Mucosa of descending colon (tissue), 3 donors: ENCODE results near the gene SNED1. TPM values are rescaled to one million over a fixed set of nuclear protein-coding genes. Genes with fewer than 3 reads are reported as not detected.

Source experiments
- ATAC-seq: fragments of 200-7000 bp; cut with Tn5 transposase; one replicate; pipeline ENCODE4 v1.9.1; 2020; ENCODE audit warnings: mild to moderate bottlenecking, moderate library complexity
- DNase-seq, 3 donors: peaks; one replicate each; pipeline ENCODE4 v3.0.0-alpha.2; 2020
- H3K36me3 ChIP-seq: fragments of 200-600 bp; one replicate; pipeline ENCODE4 v1.8.0; 2021; ENCODE audit warnings: low read depth, mild to moderate bottlenecking
- H3K4me1 ChIP-seq: fragments of 200-600 bp; one replicate; pipeline ENCODE4 v1.8.0; 2021; ENCODE audit warnings: low read depth, mild to moderate bottlenecking
- H3K4me3 ChIP-seq: fragments of 200-600 bp; one replicate; pipeline ENCODE4 v1.8.0; 2021; ENCODE audit warnings: mild to moderate bottlenecking
- H3K9me3 ChIP-seq: fragments of 200-600 bp; one replicate; pipeline ENCODE4 v1.8.0; 2021; ENCODE audit warnings: mild to moderate bottlenecking
- intact Hi-C, 2 donors: fragments of 100-400 bp; cut with DNase I in 1 of 2; cut with micrococcal nuclease in 1 of 2; formaldehyde crosslinking; loops; one replicate each; pipeline versions ENCODE4 v1.11.0 to v1.11.1; 2022; cut with DNase I, micrococcal nuclease
- total RNA-seq, 3 donors: library from RNA; stranded (reverse); fragmentation: NEBNext Ultra II Directional in 2 of 3; extraction: Animal tissue kit (Norgen Biotek cat#: 25700) in 2 of 3; gene quantifications; one replicate each; pipeline versions ENCODE4 v1.2.1 to v1.2.4, GENCODE V29; 2021 to 2023
- TF ChIP-seq, protein P1 (sequence below): fragments of 200-600 bp; IDR thresholded peaks from one replicate; pipeline ENCODE4 v1.8.0; 2022; ENCODE audit warnings: antibody characterized with exemption, mild to moderate bottlenecking
- donor health status: DM: no; HTN: no; CAD: no; lungs with moderate emphysema.
- donor health status: DM: no; HTN: no; CAD: no.
- donor health status: DM: no; HTN: yes; CAD: no.

Gene SNED1
- total RNA-seq, 3 donors from 2014 or later, result 7.0 to 16.3 (median 14.1) TPM

DNA sequence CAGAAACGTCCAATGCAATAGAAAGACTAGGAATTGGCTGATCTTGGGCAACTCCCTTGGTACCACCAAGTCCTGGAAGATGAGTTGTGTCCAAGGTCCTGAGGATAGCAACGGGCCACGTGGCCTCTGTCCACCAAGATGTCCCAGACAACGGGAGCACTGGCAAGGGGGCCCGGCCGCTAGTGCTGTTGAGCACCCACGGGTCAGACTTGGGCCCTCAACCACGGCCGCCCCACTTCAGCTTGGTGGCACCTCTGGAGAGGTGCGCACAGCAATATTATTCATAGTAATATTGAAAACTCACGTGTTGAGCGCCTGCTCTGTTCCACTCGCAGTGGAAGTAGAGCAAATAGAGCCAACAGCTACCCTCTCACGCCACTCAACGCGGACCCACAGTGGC lies 131.9 kb downstream of the SNED1 start:
- TF ChIP-seq, protein P1, sequence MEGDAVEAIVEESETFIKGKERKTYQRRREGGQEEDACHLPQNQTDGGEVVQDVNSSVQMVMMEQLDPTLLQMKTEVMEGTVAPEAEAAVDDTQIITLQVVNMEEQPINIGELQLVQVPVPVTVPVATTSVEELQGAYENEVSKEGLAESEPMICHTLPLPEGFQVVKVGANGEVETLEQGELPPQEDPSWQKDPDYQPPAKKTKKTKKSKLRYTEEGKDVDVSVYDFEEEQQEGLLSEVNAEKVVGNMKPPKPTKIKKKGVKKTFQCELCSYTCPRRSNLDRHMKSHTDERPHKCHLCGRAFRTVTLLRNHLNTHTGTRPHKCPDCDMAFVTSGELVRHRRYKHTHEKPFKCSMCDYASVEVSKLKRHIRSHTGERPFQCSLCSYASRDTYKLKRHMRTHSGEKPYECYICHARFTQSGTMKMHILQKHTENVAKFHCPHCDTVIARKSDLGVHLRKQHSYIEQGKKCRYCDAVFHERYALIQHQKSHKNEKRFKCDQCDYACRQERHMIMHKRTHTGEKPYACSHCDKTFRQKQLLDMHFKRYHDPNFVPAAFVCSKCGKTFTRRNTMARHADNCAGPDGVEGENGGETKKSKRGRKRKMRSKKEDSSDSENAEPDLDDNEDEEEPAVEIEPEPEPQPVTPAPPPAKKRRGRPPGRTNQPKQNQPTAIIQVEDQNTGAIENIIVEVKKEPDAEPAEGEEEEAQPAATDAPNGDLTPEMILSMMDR, result no peak
- intact Hi-C loops, result no loop called here
- H3K4me1 ChIP-seq, result no peaks in the 10 kb centered on the region
- no peaks in the 10 kb centered on the region for H3K36me3 ChIP-seq
- DNase-seq, result no peak
- no peaks in the 10 kb centered on the region for H3K9me3 ChIP-seq
- no peak for ATAC-seq
- no peak overlapping the region for H3K4me3 ChIP-seq

DNA sequence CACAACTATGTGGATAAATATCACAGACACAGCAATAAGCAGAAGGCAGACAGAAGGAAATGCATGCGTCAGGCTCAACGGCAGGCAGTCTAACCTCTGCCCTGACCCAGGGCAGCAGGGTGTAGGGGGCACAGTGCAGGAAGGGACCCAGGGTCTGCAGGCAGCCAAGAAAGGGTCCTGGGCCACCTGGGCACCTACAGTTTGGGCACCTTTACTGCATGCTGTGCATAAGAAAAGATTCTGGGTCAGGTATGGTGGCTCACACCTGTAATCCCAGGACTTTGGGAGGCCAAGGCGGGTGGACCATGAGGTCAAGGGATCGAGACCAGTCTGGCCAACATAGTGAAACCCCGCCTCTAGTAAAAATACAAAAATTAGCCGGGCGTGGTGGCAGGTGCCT lies 133.1 kb downstream of the SNED1 start:
- no peaks in the 10 kb centered on the region for H3K36me3 ChIP-seq
- ATAC-seq (no peak), DNase-seq (no peak)
- TF ChIP-seq, protein P1, result no peak
- H3K9me3 ChIP-seq, result no peaks in the 10 kb centered on the region
- peaks cover 5% of the 10 kb centered on the region for H3K4me1 ChIP-seq
- no peak overlapping the region for H3K4me3 ChIP-seq
- intact Hi-C loops, result no loop called here

DNA sequence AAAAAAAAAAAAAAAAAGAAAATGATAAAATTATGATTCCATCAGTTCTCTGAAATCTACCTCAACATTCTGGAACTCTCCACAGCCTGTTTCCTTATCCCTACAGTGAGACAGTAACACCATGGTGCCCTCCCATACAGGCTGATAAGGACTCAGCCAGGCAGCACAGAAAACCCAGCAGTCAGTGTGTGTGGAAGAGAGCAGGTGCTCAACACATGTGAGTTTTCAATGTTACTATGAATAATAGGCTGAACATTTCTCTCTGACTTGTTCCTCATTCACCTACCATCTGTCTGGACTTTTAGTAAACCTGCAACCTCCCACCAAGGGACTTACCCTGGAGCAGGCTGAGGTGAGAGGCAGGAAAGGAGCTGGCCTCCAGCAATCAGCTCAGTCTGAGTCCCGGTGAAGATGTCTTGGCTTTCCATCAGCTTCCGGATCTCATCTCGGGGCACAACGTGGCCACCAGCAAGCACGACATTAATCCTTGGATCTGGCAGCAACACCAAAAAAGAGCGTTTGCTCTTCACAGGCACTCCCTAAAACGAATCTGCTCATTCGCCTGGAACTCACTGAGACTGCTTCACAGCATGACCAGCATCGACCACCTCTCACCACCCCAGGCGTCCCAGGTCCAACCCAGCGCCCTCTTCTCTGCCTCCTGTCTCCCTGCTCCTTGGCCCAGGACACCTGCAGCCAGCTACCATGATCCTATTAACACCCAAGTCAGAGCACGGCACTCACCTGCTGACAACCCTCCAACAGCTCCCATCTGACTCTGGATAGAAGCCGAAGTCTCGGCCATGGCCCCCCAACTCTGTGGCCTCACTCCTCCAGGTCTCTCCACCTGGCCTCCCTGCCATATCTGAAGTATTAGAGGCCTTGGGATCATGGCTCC lies 134.4 kb downstream of the SNED1 start:
- H3K4me3 ChIP-seq, result no peak overlapping the region
- H3K36me3 ChIP-seq, result no peaks in the 10 kb centered on the region
- TF ChIP-seq, protein P1, result no peak
- intact Hi-C loops, result no loop called here
- ATAC-seq, result no peak
- H3K9me3 ChIP-seq, result no peaks in the 10 kb centered on the region
- no peak for DNase-seq
- peaks cover 5% of the 10 kb centered on the region for H3K4me1 ChIP-seq

DNA sequence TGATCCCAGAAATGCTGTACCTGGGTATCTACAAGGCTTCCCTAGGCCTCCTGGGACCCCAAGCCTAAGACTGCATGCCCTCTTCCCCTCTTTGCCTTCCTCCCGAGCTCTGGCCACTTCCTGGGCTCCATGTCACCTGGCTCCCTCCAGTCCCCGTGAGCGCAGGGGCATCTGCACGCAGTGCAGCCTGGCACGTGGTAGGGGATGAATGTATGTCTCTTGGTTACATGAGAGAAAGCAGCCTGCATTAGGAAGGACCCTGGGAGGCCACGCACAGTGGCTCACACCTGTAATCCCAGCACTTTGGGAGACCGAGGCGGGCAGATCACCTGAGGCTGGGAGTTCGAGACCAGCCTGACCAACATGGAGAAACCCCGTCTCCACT lies 135.0 kb downstream of the SNED1 start:
- DNase-seq (no peak), ATAC-seq (no peak)
- Histone ChIP-seq H3K4me1 (peaks cover 5% of the 10 kb centered on the region), H3K9me3 (no peaks in the 10 kb centered on the region), H3K36me3 (no peaks in the 10 kb centered on the region), H3K4me3 (no peak overlapping the region)
- intact Hi-C loops, result no loop called here
- TF ChIP-seq, protein P1, result no peak

DNA sequence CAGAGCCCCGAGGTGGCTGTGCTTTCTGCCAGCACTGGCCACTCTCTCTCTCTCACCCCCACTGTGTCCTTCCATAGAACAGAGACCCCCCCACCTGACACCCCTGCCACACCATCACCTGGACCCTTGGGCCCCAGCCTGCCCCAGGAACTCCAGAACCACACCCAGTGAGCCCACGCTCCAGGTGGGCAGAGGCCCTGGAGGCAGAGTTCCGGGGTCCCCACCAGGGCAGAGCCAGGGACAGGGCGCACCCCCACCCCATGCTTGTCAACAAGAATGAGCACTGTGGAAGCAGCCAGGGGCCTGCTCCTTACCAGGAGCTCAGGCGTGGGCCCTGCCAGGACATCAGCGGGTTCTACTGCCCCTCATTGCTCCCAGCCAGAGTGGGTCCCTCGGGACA lies 136.3 kb downstream of the SNED1 start:
- Histone ChIP-seq H3K36me3 (no peaks in the 10 kb centered on the region), H3K4me1 (peaks cover 5% of the 10 kb centered on the region), H3K9me3 (no peaks in the 10 kb centered on the region), H3K4me3 (no peak overlapping the region)
- TF ChIP-seq, protein P1, result no peak
- DNase-seq (no peak), ATAC-seq (no peak)
- intact Hi-C loops, result no loop called here
